ENCODE data around the gene DDX60.

Gene DDX60

GRCh38 chr4:168199260-168199957, 119.1 kb downstream of the DDX60 start:
- no peak for DNase-seq

GRCh38 chr4:168197926-168198325, 120.6 kb downstream of the DDX60 start:
- DNase-seq, result no peak

GRCh38 chr4:168188754-168189153, 129.8 kb downstream of the DDX60 start:
- DNase-seq, result no peak

- peak; percentile 1 for DNase-seq
These were observed 134.6 kb downstream of the DDX60 start for GRCh38 chr4:168183717-168184571.

GRCh38 chr4:168177546-168178149, 140.9 kb downstream of the DDX60 start:
- no peak for DNase-seq

- no peak for DNase-seq
These were observed 144.2 kb downstream of the DDX60 start for GRCh38 chr4:168174308-168174707.

GRCh38 chr4:168167714-168168284, 150.8 kb downstream of the DDX60 start:
- no peak for DNase-seq

All from KG1 (cell line).